ENCODE data around the gene TXNDC2. TPM values are rescaled to one million over a fixed set of nuclear protein-coding genes. Genes with fewer than 3 reads are reported as not detected.

The TXNDC2 gene
- total and polyA plus RNA-seq, 9 of the 15 experiments (the other 6 are each of a cell fraction or from before 2014, with no cell fraction given): 1.2 to 4.9 (median 2.3) TPM

DNA sequence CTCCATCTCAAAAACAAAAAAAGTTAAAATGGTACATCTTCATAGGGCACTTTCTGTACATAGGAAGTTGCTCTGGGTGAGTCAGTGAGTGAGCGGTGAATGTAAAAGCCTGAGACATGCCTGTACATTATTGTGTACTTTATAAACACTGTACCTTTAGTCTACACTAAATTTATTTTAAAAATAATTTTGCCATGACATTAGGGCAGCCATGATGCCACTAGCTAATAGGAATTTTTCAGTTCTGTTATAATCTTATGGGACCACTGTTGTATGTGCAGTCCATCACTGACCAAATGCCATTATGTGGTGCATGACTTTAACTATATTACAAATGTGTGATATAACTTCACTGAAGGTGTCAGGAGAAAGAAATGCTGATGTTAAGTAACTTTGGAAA lies 11.0 kb upstream of the TXNDC2 start (continued):
- TF ChIP-seq LCOR (CRISPR knock-in tag; IDR thresholded peaks at IDR 0.05) (no peak), TSC22D4 (tag; IDR thresholded peaks at IDR 0.05) (no peak), DDX20 (tag; IDR thresholded peaks at IDR 0.05; ENCODE audit: low read depth) (peak; percentile 74; the same call in 1 of the 2 replicates), ZBTB11 (CRISPR knock-in tag; IDR thresholded peaks at IDR 0.05) (no peak), PHB2 (IDR thresholded peaks at IDR 0.05; ENCODE audit: low read depth) (no peak), NCOA4 (IDR thresholded peaks at IDR 0.05; ENCODE audit: partially characterized antibody) (no peak), MCM7 (IDR thresholded peaks at IDR 0.05) (no peak), TAF7 (tag; IDR thresholded peaks at IDR 0.05) (peak; percentile 35; the same call in 1 of the 2 replicates), EZH2 (IDR thresholded peaks at IDR 0.05; ENCODE audit: borderline replicate concordance, low read depth, low read length) (no peak), SRSF1 (IDR thresholded peaks at IDR 0.05; ENCODE audit: low read depth, low read length) (no peak), ZFPM2 (CRISPR knock-in tag; IDR thresholded peaks at IDR 0.05) (0 out of 2 replicates have a peak, but pooled peaks have one; percentile 24), MTF1 (CRISPR knock-in tag; IDR thresholded peaks at IDR 0.05; ENCODE audit: borderline replicate concordance) (no peak), HCFC1 (IDR thresholded peaks at IDR 0.05; ENCODE audit: low read depth, low read length) (no peak), NR4A1 (CRISPR knock-in tag; IDR thresholded peaks at IDR 0.05) (no peak), NR4A1 (tag; IDR thresholded peaks at IDR 0.05) (0 out of 2 replicates have a peak, but pooled peaks have one; percentile 51)
- TF ChIP-seq, protein P1, sequence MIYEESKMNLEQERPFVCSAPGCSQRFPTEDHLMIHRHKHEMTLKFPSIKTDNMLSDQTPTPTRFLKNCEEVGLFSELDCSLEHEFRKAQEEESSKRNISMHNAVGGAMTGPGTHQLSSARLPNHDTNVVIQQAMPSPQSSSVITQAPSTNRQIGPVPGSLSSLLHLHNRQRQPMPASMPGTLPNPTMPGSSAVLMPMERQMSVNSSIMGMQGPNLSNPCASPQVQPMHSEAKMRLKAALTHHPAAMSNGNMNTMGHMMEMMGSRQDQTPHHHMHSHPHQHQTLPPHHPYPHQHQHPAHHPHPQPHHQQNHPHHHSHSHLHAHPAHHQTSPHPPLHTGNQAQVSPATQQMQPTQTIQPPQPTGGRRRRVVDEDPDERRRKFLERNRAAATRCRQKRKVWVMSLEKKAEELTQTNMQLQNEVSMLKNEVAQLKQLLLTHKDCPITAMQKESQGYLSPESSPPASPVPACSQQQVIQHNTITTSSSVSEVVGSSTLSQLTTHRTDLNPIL (CRISPR knock-in tag; IDR thresholded peaks at IDR 0.05): peak; percentile 45; the same call in 1 of the 2 replicates
- TF ChIP-seq, protein P2, sequence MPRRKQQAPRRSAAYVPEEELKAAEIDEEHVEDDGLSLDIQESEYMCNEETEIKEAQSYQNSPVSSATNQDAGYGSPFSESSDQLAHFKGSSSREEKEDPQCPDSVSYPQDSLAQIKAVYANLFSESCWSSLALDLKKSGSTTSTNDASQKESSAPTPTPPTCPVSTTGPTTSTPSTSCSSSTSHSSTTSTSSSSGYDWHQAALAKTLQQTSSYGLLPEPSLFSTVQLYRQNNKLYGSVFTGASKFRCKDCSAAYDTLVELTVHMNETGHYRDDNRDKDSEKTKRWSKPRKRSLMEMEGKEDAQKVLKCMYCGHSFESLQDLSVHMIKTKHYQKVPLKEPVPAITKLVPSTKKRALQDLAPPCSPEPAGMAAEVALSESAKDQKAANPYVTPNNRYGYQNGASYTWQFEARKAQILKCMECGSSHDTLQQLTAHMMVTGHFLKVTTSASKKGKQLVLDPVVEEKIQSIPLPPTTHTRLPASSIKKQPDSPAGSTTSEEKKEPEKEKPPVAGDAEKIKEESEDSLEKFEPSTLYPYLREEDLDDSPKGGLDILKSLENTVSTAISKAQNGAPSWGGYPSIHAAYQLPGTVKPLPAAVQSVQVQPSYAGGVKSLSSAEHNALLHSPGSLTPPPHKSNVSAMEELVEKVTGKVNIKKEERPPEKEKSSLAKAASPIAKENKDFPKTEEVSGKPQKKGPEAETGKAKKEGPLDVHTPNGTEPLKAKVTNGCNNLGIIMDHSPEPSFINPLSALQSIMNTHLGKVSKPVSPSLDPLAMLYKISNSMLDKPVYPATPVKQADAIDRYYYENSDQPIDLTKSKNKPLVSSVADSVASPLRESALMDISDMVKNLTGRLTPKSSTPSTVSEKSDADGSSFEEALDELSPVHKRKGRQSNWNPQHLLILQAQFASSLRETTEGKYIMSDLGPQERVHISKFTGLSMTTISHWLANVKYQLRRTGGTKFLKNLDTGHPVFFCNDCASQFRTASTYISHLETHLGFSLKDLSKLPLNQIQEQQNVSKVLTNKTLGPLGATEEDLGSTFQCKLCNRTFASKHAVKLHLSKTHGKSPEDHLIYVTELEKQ (CRISPR knock-in tag; IDR thresholded peaks at IDR 0.05): 0 out of 2 replicates have a peak, but pooled peaks have one; percentile 27
- TF ChIP-seq, protein P3, sequence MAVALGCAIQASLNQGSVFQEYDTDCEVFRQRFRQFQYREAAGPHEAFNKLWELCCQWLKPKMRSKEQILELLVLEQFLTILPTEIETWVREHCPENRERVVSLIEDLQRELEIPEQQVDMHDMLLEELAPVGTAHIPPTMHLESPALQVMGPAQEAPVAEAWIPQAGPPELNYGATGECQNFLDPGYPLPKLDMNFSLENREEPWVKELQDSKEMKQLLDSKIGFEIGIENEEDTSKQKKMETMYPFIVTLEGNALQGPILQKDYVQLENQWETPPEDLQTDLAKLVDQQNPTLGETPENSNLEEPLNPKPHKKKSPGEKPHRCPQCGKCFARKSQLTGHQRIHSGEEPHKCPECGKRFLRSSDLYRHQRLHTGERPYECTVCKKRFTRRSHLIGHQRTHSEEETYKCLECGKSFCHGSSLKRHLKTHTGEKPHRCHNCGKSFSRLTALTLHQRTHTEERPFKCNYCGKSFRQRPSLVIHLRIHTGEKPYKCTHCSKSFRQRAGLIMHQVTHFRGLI (CRISPR knock-in tag; IDR thresholded peaks at IDR 0.05): 0 out of 2 replicates have a peak, but pooled peaks have one; percentile 65

Data from K562 (cell line).